ENCODE data around the gene XPR1.
A peak's percentile ranks its signal among the peaks of the same experiment; 100 is the strongest.

The XPR1 gene

GRCh38 chr1:180631766-180632325 is at the start of gene XPR1:
Gene XPR1 (plus strand): TSS chr1:180632022. CDS start chr1:180632202, 180 bp downstream.
- peak; percentile 97 to 99 (median 98) for DNase-seq (ENCODE audit: low read depth in 4 of 4, low spot score in 1 of 4)

DNA sequence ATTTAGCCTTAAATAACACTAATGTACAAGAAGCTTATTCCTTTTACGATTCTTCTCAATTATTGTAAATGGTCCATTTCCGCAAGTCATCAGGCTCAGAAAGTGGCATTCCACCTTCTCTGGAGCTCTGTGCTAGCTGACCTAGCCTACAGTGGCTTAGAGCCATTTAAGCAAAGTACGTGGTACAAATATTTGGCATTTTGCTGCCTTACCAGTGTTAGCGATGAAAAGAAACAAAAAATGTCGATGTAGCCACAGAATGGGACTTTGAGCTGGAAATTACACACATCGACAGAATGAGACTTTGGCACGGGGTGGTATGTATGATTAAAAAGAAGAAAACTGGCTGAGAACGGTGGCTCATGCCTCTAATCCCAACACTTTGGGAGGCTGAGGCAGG is 47.0 kb upstream of the XPR1 start:
- DNase-seq (ENCODE audit: low read depth in 4 of 4, low spot score in 1 of 4), result no peak

- DNase-seq (ENCODE audit: low read depth in 4 of 4, low spot score in 1 of 4), result no peak
Observed at GRCh38 chr1:180585994-180586359, 45.8 kb upstream of the XPR1 start.

- no peak for DNase-seq (ENCODE audit: low read depth in 4 of 4, low spot score in 1 of 4)
Observed at GRCh38 chr1:180586671-180587155, 45.1 kb upstream of the XPR1 start.

DNA sequence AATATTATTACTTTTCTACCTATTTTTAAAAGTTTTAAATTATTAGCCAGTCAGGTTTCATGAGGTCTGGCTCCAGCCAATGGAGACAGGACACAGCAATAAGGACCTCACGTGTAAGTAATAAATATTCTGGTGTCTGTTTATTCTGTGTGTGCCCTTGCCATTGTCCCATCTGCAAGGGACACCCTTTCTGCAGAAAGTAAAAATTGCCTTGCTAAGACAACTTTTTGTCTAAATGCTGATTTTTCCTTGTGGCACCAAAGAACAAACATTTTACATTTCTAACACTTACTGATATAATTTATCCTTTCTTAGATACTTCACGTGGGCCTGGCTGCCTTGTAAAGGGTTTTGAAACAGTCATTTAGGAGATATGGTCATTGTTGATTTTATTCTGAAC is 43.7 kb upstream of the XPR1 start:
- DNase-seq (ENCODE audit: low read depth in 4 of 4, low spot score in 1 of 4), result no peak

DNA sequence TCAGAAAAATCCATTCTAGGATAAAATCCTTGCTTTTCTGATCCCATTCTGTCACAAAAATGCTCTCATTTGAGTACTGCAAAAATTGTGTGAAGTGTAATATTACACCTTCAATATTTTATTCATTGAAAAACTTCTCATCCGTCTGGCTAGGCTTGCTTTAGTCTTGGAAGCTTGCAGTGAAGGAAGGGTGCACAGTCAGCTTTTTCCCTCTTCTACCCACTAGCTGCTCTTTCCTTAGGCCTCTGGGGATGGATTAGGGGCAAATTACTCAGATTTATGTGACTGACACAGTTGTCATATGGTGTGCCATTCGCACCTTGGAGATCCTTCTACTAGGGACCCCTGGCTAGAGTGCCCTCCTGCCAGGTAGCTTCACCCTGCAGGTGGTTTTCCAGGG is 40.9 kb upstream of the XPR1 start:
- no peak for DNase-seq (ENCODE audit: low read depth in 4 of 4, low spot score in 1 of 4)

DNA sequence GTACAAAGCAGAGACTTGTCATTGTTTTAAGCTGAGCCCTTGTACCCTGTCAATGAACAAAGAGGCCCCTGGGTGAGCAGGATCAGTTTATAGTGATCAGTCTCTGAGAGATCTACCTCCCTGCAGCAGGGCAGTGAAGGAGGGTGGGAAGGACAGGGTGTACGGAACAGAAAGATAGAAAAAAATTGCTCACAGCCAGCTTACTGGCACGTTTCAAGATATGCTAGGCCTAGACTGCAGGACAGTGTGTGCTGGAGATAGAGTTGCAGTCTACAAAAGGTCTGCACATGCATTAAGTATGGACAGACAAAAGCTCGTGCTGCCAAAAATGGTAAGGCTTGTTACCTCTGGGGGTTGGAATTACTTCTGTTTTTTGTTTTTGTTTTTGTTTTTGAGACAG is 38.4 kb upstream of the XPR1 start:
- no peak for DNase-seq (ENCODE audit: low read depth in 4 of 4, low spot score in 1 of 4)

DNA sequence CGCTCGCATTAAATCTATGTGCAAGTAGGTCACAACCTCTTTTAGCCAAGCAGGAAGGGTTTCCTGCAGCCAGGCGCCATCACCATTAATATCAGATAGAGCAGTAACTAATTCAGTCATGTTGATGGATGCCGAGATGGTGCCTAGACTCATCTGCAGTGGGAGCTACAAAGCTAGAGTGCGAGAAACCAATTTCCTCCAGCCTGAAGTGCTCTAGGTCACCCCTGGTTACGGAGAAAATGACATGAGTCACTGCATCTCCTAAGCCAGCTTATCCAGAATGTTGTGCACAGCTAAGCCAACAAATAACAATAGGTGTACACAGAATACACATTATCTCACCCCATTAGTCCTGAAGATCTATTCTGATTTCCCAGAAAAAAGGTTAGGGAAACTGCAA is 37.1 kb upstream of the XPR1 start:
- no peak for DNase-seq (ENCODE audit: low read depth in 4 of 4, low spot score in 1 of 4)

DNA sequence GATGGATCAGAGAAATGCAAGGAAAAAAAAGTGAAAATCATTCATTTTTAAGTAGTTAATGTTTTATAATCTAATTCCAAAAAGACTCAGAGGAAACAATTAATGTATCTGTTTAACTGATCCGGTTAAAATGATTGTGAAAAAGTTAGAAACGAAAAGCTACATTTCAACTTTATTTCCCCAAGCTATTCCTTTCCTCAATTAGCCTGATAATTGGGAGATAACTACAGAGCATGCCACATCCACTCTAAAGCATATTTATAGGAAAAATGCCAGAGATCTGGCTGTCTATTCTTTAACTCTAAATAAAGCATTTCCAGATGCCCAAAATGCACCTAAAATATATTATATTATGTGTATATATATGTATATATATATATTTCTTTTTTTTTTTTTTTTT is 35.9 kb upstream of the XPR1 start:
- DNase-seq (ENCODE audit: low read depth in 4 of 4, low spot score in 1 of 4), result no peak

DNA sequence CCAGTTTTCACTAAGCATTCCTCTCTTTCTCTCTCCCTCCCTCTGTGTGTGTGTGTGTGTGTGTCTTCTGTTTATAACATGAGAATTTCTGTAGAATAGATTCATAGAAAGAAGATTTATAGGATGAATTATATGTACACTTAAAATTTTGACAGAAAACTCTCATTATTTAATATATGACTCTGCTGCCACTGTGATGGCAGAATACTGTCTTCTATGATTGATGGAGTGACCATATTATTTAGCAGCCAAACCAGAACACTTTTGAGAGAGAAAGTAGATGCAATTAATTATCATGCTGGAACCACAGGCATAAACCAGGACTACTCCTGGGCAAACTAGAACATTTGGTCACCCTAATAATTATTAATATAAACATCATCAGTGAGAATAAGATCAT is 34.3 kb upstream of the XPR1 start:
- DNase-seq (ENCODE audit: low read depth in 4 of 4, low spot score in 1 of 4), result no peak

DNA sequence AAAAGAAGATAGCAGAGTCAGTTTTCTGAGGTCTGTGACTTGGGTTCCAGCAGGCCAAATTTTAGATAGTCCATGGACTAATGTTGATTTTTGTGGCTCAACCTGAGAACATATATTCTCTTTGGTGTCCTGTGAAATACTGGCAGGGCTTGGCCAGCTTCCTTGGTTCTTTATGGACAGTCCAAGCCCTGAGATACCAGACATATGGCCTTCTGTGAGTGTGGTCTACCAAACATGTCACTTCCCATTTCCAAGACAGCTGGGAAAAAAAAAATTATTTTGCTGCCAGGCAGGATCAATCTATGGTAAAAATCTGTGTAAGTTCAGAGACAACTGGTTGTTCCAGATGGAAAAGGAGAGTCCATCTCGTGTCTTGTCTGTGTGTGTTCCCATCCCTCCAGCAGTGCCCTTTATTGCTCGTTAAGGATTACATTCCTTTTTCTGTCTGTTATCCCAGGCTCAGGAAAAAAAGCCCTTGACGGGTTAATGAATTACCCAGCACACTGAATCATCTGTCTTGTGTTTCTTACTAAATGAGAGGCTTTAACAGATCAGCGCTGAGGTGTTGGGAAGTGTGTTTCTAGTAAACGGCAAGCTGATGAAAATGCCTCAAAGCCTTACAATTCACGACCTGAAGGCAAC is 33.4 kb upstream of the XPR1 start:
- DNase-seq (ENCODE audit: low read depth in 4 of 4, low spot score in 1 of 4), result no peak

DNA sequence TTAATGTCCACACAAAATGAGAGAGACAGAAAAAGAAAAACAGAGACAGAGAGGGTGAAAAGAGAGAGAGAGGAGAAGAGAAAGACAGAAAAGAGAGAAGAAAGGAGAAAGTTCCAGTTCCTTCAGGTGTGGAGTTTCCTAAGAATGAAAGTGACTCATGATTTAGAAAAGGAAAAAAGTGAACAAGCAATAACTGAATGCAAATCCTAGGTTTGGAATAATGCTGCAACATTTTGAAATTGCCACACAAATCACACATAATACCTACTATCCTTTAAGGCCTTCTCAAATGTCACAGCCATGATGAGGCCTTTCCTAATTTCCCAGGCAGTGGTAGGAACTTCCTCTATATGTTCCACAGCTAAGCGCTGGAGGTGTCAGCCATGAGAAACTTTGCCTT is 31.5 kb upstream of the XPR1 start:
- DNase-seq (ENCODE audit: low read depth in 4 of 4, low spot score in 1 of 4), result no peak

DNA sequence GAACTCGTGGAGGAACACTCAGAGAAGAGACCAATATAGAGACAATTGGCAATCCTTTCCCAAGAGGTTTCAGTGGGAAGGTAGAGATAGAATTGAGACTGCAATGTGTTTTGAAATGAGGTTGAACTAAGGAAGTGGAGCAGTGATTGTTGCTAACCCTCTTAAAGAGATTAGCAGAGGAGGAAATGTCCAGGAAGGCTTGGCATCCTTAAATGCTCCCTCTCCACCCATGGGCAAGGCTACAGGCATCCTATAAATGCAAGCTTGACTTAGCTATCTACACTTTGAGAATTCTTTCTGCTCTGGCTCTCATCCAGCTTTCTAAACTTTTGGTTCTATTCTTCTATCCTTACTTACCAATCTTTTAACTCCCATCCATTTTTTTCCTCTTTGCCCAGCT is 30.3 kb upstream of the XPR1 start:
- DNase-seq (ENCODE audit: low read depth in 4 of 4, low spot score in 1 of 4), result no peak

DNA sequence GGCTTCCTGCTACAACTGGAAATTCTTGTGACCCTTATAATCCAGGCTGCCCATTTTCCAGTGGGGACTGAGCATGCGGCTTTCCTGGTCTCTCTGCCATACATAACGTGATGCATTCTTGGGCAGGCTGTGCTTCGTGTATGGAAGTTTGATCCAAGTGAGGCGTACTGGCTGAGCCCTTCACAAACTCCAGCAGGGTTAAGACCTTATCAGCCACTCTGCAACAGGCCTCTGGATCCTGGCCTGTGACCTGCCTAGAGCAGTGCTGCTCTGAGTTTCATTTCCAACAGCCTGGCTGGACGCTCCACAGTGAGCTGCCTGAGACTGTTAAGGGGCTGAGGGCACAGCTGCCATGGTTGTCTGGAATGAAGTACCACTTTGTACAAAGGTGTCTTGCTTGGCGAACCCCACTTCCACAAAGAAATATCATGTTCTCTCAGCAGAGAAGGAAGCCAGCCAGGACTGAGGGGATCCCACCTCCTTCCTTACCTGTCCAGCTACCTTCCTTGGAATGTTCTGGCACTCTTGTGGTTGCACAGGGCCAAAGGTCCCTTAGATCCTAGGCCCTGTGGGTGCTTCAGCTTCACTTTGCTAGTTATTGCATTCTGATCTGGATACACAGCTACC is 28.5 kb upstream of the XPR1 start:
- DNase-seq (ENCODE audit: low read depth in 4 of 4, low spot score in 1 of 4), result no peak

- no peak for DNase-seq (ENCODE audit: low read depth in 4 of 4, low spot score in 1 of 4)
Observed at GRCh38 chr1:180603850-180604226, 28.0 kb upstream of the XPR1 start.

DNA sequence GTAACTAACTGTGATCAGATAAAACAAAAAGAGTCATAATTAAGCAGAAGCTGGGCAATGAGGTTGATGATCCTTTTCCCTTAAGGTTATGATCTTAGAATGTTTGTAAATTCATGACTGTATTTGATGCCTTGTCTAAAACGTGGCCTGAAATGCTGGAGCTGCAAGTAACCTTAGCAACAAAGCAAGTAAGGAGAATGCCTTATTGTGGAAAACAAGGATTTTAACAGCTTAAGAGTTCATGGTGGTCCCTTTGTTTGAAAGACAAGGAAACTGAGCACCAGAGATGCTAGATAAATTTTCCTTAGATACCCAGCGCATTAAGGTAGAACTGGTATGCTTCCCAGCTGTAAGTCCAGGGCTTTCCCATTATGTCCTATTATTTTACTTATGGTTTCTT is 25.7 kb upstream of the XPR1 start:
- DNase-seq (ENCODE audit: low read depth in 4 of 4, low spot score in 1 of 4), result no peak

GRCh38 chr1:180609643-180610555 is 21.9 kb upstream of the XPR1 start:
- DNase-seq (ENCODE audit: low read depth in 4 of 4, low spot score in 1 of 4), result no peak

DNA sequence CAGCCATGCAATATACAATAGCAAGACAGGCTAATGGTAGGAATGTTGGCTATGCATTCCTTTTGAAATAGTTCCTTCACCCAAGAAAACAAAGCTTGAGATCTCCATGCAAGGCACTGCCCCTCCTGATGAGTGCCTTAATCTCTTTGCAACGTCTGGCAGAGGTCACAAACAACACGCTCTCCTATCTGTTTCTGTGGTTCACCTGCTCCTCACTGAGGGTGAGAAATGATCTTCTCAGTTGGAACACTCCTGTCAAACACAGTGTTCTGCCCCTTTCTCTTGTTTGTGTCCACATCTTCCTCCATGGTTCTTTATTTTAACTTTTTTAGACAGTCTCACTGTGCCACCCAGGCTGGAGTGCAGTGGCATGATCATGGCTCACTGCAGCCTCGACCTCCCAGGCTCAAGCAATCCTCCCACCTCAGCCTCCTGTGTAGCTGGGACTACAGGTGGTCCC is 21.2 kb upstream of the XPR1 start:
- DNase-seq (ENCODE audit: low read depth in 4 of 4, low spot score in 1 of 4), result no peak

- DNase-seq (ENCODE audit: low read depth in 4 of 4, low spot score in 1 of 4), result no peak
Observed at GRCh38 chr1:180611016-180611930, 20.5 kb upstream of the XPR1 start.

DNA sequence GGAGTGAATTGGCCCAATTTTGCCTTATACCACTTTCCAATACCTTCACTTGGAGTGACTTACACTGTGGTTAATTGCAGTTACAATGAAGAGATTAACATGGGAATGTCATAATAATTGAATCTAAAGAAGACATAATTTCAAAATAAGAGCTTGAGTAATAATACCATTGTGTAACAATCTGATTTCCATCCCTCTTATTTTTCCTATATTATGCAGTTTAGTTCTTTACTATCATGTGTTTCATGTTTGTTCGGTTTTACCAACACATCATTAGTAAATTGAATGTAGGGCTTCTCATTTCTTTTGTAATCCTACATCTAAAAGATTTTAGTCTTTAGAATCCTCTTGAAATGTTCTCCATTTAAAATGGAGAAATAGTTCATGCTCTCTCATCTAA is 19.2 kb upstream of the XPR1 start:
- no peak for DNase-seq (ENCODE audit: low read depth in 4 of 4, low spot score in 1 of 4)

DNA sequence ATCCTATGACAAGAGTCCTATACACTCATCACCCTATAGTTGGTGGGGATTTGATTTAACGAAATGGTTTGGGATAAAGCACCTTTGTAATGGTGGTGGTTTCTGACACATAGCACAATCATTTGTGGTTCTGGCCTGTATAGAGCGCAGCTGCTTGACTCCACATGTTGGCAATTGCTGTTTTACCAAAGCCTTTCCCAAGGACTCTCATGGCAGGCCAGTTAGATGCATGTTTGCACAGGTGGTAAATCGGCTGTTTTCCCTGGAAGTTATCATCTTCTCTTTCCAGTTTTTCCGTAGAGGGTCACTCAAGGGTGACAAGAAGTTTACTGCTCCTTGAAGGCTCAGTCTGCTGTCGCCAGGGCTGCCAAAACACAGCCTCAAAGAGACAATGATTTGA is 17.1 kb upstream of the XPR1 start:
- no peak for DNase-seq (ENCODE audit: low read depth in 4 of 4, low spot score in 1 of 4)
